Lower lobe of right lung (tissue), 2 donors: ENCODE data around the gene LPIN1. TPM values are rescaled to one million over a fixed set of nuclear protein-coding genes. Genes with fewer than 3 reads are reported as not detected.

ENCODE experiments used
- ATAC-seq, 2 donors: fragments of 200-7000 bp; cut with Tn5 transposase; one replicate each; pipeline ENCODE4 v1.9.1; 2020 to 2022; ENCODE audit warnings: mild to moderate bottlenecking in 2 of 2, moderate library complexity in 2 of 2
- DNase-seq: peaks from one replicate; pipeline ENCODE4 v3.0.0-alpha.2; 2020
- H3K27ac ChIP-seq: fragments of 200-600 bp; one replicate; pipeline ENCODE4 v1.8.0; 2022
- H3K27me3 ChIP-seq: fragments of 200-600 bp; one replicate; pipeline ENCODE4 v1.8.0; 2022; ENCODE audit warnings: low read depth
- H3K36me3 ChIP-seq: fragments of 200-600 bp; one replicate; pipeline ENCODE4 v1.8.0; 2022; ENCODE audit warnings: mild to moderate bottlenecking
- H3K4me1 ChIP-seq: fragments of 200-600 bp; one replicate; pipeline ENCODE4 v1.8.0; 2022
- H3K4me3 ChIP-seq: fragments of 200-600 bp; one replicate; pipeline ENCODE4 v1.8.0; 2022; ENCODE audit warnings: mild to moderate bottlenecking
- H3K9me3 ChIP-seq: fragments of 200-600 bp; one replicate; pipeline ENCODE4 v1.8.0; 2022
- intact Hi-C: fragments of 100-400 bp; cut with DNase I; formaldehyde crosslinking; loops from one replicate; pipeline ENCODE4 v1.11.0; 2022
- total RNA-seq: library from RNA; stranded (reverse); fragmentation: NEBNext Ultra II Directional; extraction: Animal tissue kit (Norgen Biotek cat#: 25700); gene quantifications from one replicate; pipeline ENCODE4 v1.2.1, GENCODE V29; 2021
- TF ChIP-seq, protein P1 (sequence below): fragments of 200-600 bp; IDR thresholded peaks from one replicate; pipeline ENCODE4 v1.8.0; 2022; ENCODE audit warnings: antibody characterized with exemption, mild to moderate bottlenecking
- donor health status: DM: no; HTN: yes; CAD: no; lungs with severe emphysema.

Gene LPIN1
- total RNA-seq, 1 donor from 2014 or later: 52.7 TPM

DNA sequence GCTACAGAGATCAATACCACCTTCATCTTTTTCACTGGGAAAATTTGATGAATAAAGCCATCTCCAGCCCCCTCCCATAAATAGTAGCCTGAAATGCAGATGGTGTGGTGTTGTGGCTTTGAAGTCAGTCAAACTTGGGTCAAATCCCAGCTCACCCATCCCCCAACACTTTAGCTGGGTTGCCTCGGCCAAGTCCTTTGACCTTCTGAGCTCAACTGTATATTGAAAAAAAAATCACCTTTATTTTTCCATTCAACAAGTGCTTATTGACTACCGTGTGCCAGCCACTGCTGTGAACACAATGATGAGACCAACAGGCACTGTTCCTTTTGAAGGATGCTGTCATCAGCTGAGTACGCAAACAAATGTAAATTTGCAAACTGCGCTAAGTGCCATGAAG lies 41.4 kb upstream of the LPIN1 start:
- Histone ChIP-seq H3K27me3 (no peaks in the 10 kb centered on the region), H3K36me3 (no peaks in the 10 kb centered on the region), H3K4me1 (no peaks in the 10 kb centered on the region), H3K4me3 (no peak overlapping the region), H3K9me3 (no peaks in the 10 kb centered on the region), H3K27ac (no peak overlapping the region)
- intact Hi-C loops: no loop called here
- DNase-seq (no peak), ATAC-seq (no peak)
- TF ChIP-seq, protein P1, sequence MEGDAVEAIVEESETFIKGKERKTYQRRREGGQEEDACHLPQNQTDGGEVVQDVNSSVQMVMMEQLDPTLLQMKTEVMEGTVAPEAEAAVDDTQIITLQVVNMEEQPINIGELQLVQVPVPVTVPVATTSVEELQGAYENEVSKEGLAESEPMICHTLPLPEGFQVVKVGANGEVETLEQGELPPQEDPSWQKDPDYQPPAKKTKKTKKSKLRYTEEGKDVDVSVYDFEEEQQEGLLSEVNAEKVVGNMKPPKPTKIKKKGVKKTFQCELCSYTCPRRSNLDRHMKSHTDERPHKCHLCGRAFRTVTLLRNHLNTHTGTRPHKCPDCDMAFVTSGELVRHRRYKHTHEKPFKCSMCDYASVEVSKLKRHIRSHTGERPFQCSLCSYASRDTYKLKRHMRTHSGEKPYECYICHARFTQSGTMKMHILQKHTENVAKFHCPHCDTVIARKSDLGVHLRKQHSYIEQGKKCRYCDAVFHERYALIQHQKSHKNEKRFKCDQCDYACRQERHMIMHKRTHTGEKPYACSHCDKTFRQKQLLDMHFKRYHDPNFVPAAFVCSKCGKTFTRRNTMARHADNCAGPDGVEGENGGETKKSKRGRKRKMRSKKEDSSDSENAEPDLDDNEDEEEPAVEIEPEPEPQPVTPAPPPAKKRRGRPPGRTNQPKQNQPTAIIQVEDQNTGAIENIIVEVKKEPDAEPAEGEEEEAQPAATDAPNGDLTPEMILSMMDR: no peak

DNA sequence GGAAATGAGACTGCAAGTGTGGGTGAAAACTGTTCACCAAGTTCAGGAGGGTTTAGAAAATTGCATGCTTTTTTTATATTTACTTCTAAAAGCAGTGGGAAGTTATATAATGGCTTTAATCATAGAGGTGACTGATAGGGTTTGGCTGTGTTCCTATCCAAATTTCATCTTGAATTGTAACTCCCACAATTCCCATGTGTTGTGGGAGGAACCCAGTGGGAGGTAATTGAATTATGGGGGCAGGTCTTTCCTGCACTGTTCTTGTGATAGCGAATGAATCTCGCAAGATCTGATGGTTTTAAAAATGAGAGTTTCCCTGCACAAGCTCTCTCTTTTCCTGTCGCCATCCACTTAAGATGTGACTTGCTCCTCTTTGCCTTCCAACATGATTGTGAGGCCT lies 40.7 kb upstream of the LPIN1 start:
- no peak overlapping the region for H3K27ac ChIP-seq
- DNase-seq (no peak), ATAC-seq (no peak)
- no peaks in the 10 kb centered on the region for H3K4me1 ChIP-seq
- H3K4me3 ChIP-seq: no peak overlapping the region
- H3K36me3 ChIP-seq: no peaks in the 10 kb centered on the region
- no peaks in the 10 kb centered on the region for H3K27me3 ChIP-seq
- intact Hi-C loops: no loop called here
- H3K9me3 ChIP-seq: no peaks in the 10 kb centered on the region
- TF ChIP-seq, protein P1: no peak

DNA sequence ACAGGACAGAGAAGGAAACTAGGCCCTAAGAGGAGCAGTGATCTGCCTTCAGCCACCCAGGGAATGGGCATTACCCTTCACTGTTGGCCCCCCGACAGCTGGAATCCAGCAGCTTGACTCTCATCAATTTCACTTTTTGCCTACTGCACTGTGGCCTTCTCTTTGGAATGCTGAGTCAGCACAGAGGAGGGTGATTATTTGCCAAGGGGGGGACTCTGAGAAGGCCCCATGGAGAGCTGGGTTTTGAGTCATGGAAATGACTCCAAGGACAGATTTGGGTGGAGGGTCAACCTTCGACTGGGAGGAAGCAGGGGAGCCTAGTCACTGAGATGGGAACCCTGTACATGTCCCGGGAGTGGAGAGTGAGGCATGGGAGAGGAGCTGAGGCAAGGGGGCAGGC lies 38.3 kb upstream of the LPIN1 start:
- H3K27ac ChIP-seq: no peak overlapping the region
- no peak for DNase-seq
- no peaks in the 10 kb centered on the region for H3K27me3 ChIP-seq
- no peaks in the 10 kb centered on the region for H3K36me3 ChIP-seq
- intact Hi-C loops: no loop called here
- TF ChIP-seq, protein P1: no peak
- H3K4me3 ChIP-seq: no peak overlapping the region
- H3K9me3 ChIP-seq: no peaks in the 10 kb centered on the region
- peaks cover 11% of the 10 kb centered on the region for H3K4me1 ChIP-seq
- ATAC-seq: no peak

DNA sequence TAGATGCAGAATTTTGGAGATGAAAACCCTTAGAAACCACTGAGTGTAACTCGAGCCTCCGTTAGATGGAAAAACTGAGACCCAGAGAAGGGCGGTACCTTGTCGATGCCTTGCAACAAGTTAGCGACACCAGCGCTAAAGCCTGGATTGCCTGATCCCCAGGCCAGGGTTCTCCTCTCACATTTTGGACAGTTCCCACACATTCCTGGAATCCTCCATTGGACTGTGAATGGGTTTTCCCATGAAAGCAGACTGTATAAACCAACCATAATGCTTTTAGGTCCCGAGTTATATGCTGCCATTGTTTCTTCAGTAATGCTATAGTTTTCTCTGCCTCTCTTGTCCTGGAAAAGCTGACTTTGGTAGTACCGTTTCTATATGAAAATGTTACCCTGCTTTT lies 37.1 kb upstream of the LPIN1 start:
- no peaks in the 10 kb centered on the region for H3K9me3 ChIP-seq
- ATAC-seq (no peak), DNase-seq (no peak)
- intact Hi-C loops: no loop called here
- TF ChIP-seq, protein P1: no peak
- H3K4me1 ChIP-seq: peaks cover 11% of the 10 kb centered on the region
- no peak overlapping the region for H3K4me3 ChIP-seq
- H3K27me3 ChIP-seq: no peaks in the 10 kb centered on the region
- no peak overlapping the region for H3K27ac ChIP-seq
- H3K36me3 ChIP-seq: no peaks in the 10 kb centered on the region

DNA sequence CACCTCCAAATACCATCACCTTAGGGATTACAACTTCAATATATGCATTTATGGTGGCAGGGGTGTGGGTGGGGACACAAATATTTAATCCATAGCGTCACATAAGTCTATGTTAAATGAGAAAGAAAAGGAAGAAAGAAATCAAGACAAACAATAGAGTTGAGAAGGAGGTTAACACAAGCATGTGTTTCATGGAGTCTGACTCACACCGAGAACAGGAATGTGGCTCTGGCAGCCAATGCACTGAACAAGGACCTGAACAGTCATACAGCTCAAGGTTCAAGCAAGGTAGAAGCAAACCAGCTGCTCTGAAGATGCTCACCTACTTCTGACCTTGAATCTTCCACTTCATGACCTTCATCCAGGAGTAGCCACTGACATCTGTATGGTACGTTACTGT lies 36.2 kb upstream of the LPIN1 start:
- no peak for DNase-seq
- H3K9me3 ChIP-seq: no peaks in the 10 kb centered on the region
- H3K27me3 ChIP-seq: no peaks in the 10 kb centered on the region
- ATAC-seq: peak; percentile 45 to 54
- no peak overlapping the region for H3K4me3 ChIP-seq
- TF ChIP-seq, protein P1: no peak
- H3K4me1 ChIP-seq: peaks cover 11% of the 10 kb centered on the region
- no peak overlapping the region for H3K27ac ChIP-seq
- no peaks in the 10 kb centered on the region for H3K36me3 ChIP-seq
- intact Hi-C loops: no loop called here
